ENCODE results near the gene DUSP22. TPM values are rescaled to one million over a fixed set of nuclear protein-coding genes. Genes with fewer than 3 reads are reported as not detected.

DUSP22 gene
- total RNA-seq, 1 experiment from 2014 or later: 18.6 TPM

DNA sequence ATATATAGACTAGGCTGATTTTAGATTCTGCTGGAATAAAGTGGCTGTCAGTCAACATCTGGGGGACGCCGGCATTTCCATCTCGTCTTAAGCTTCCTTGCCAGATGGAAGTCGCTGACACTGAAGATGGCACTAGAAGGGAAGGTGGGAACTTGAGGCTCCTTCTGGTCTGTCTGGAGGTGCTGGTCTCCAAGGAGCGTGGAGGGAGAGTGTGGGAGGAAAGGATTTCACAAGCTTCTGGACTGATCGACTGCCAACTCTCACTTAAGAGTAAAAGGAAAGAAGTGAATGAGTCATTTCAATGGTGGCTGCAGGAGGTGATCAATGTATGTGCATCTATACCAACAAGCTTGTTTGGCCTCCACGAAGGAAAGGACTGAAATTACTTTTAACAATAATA is 40.4 kb downstream of the DUSP22 start:
- DNase-seq: no peak
- Histone ChIP-seq H3K27me3 (replicated peaks; ENCODE audit: control insufficient read depth, insufficient read depth, low read length) (no peaks in the 10 kb centered on the region), H3K4me3 (ENCODE audit: low read depth, low read length) (no peak overlapping the region), H3K36me3 (ENCODE audit: control insufficient read depth, insufficient read depth, low read length) (no peaks in the 10 kb centered on the region), H3K9me3 (no peaks in the 10 kb centered on the region), H3K4me1 (no peaks in the 10 kb centered on the region)
- no peaks in the 10 kb centered on the region for H3K36me3 Mint-ChIP-seq (ENCODE audit: insufficient read depth, unreplicated experiment)
- no TSS peak for BruUV-seq (replicated peaks)
- no peaks in the 10 kb centered on the region for H3K27me3 Mint-ChIP-seq (ENCODE audit: insufficient read depth, unreplicated experiment)
- CTCF ChIA-PET: no interaction called here
- intact Hi-C loops (cut with micrococcal nuclease; ENCODE audit: unreplicated experiment): loop anchor here (5.0 kb wide), 1 partner anchor 40 kb away; the partner anchor contains the start of gene DUSP22
- POLR2A ChIA-PET: interaction anchor here (0.5 kb wide), 1 partner anchor 10 kb away, joined by 3 read pairs; no protein-coding TSS in a partner anchor
- no peak overlapping the region for H3K4me3 Mint-ChIP-seq (ENCODE audit: unreplicated experiment)
- no peaks in the 10 kb centered on the region for H3K9me3 Mint-ChIP-seq (ENCODE audit: unreplicated experiment)
- TF ChIP-seq, protein P1, sequence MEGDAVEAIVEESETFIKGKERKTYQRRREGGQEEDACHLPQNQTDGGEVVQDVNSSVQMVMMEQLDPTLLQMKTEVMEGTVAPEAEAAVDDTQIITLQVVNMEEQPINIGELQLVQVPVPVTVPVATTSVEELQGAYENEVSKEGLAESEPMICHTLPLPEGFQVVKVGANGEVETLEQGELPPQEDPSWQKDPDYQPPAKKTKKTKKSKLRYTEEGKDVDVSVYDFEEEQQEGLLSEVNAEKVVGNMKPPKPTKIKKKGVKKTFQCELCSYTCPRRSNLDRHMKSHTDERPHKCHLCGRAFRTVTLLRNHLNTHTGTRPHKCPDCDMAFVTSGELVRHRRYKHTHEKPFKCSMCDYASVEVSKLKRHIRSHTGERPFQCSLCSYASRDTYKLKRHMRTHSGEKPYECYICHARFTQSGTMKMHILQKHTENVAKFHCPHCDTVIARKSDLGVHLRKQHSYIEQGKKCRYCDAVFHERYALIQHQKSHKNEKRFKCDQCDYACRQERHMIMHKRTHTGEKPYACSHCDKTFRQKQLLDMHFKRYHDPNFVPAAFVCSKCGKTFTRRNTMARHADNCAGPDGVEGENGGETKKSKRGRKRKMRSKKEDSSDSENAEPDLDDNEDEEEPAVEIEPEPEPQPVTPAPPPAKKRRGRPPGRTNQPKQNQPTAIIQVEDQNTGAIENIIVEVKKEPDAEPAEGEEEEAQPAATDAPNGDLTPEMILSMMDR (IDR thresholded peaks at IDR 0.05; ENCODE audit: insufficient read depth in 1 of 2, low read depth in 1 of 2, low read length in 1 of 2, severe bottlenecking in 1 of 2, unreplicated experiment in 1 of 2): no peak
- no peaks in the 10 kb centered on the region for H3K4me1 Mint-ChIP-seq (ENCODE audit: low read depth, unreplicated experiment)
- no peak overlapping the region for H3K27ac Mint-ChIP-seq (ENCODE audit: unreplicated experiment)

DNA sequence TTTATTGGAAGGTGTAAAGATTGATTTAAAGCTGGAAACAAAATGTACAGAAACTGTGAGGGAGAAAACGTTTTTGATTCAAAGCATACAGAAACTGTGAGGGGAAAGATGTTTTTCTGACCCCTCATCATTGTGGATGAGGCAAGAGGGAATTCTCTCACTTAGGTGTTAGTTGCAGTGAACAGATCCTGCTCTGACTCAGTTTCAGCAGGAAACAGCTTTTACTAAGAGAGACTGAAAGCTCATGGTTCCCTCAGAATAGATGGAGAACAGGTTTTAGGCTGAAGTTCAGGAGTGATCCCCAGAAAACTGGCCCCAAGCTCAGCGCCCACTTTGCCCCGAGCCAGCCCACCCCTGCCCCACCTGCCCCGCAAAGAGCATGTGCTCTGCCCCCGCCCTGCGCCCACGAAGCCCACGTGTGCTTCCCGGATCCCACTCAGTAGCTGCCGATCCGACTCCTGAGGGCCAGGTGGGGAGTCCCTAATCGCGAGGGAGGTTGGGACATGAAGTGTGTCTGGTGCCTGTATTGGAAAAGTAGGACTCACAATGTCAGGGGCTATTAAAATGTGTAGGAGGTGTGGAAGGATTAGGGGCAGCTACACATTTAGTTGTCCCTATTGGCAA is 41.2 kb downstream of the DUSP22 start:
- ChIA-PET CTCF (no interaction called here), POLR2A (no interaction called here)

DNA sequence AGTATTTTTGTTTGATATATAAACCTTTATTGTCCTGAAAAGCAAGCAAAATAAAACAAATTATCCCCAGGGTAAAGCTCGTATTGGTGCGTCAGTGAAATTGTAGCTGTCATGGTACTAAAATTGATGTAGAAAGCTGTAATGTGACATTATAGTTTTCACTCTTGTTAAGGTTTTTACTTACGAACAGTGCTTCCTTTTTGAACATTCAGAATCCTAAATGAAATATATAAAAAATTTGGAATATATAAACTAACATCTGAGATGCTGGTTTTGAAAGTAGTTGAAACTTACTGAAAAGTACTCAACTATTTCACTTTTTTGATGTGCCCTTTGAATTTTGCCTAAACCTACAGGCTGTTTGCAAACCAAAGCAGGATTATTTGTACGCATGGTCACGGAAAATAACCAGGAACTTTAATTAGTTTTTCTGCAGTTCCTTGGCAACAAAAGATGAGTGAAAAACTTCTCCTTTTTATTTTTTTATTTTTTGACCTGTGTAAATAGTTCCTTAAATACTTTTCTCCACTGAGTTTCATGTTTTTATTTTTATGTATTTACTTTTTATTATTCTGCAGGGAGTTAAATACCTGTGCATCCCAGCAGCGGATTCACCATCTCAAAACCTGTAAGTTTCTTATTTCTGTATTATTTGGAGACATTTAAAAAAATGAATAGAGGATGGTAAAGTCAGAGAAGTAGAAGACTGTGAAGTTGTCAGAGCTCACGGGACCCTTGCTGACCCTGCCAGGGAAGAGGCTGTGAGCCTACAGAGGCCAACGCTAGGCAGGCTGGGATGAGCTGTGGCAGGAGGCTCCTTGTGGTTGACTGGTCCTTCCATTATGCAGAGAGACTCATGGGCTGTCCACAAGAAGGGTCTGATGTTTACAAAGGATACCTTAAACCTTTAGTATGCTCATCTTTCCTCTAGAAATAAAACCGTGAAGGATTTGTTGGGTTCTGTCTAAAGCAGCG is 42.5 kb downstream of the DUSP22 start:
- Mint-ChIP-seq H3K4me3 (ENCODE audit: unreplicated experiment) (no peak overlapping the region), H3K36me3 (ENCODE audit: insufficient read depth, unreplicated experiment) (no peaks in the 10 kb centered on the region), H3K27me3 (ENCODE audit: insufficient read depth, unreplicated experiment) (no peaks in the 10 kb centered on the region), H3K4me1 (ENCODE audit: low read depth, unreplicated experiment) (peaks cover 6% of the 10 kb centered on the region), H3K9me3 (ENCODE audit: unreplicated experiment) (no peaks in the 10 kb centered on the region), H3K27ac (ENCODE audit: unreplicated experiment) (no peak overlapping the region)
- CTCF ChIA-PET: no interaction called here
- Histone ChIP-seq H3K36me3 (ENCODE audit: control insufficient read depth, insufficient read depth, low read length) (no peaks in the 10 kb centered on the region), H3K4me3 (ENCODE audit: low read depth, low read length) (no peak overlapping the region), H3K4me1 (peaks cover 4% of the 10 kb centered on the region; the same call in 1 of the 2 replicates), H3K9me3 (no peaks in the 10 kb centered on the region), H3K27me3 (replicated peaks; ENCODE audit: control insufficient read depth, insufficient read depth, low read length) (no peaks in the 10 kb centered on the region)
- BruUV-seq (replicated peaks): no TSS peak
- TF ChIP-seq, protein P1 (IDR thresholded peaks at IDR 0.05; ENCODE audit: insufficient read depth in 1 of 2, low read depth in 1 of 2, low read length in 1 of 2, severe bottlenecking in 1 of 2, unreplicated experiment in 1 of 2): no peak
- POLR2A ChIA-PET: no interaction called here
- intact Hi-C loops (cut with micrococcal nuclease; ENCODE audit: unreplicated experiment): loop anchor here (5.0 kb wide), 1 partner anchor 43 kb away; the partner anchor contains the start of gene DUSP22
- DNase-seq: no peak

More for the DNA sequence above, 41.2 kb downstream of the DUSP22 start:
- Mint-ChIP-seq H3K27me3 (ENCODE audit: insufficient read depth, unreplicated experiment) (no peaks in the 10 kb centered on the region), H3K27ac (ENCODE audit: unreplicated experiment) (no peak overlapping the region), H3K9me3 (ENCODE audit: unreplicated experiment) (no peaks in the 10 kb centered on the region), H3K4me1 (ENCODE audit: low read depth, unreplicated experiment) (no peaks in the 10 kb centered on the region), H3K4me3 (ENCODE audit: unreplicated experiment) (no peak overlapping the region), H3K36me3 (ENCODE audit: insufficient read depth, unreplicated experiment) (no peaks in the 10 kb centered on the region)
- Histone ChIP-seq H3K9me3 (no peaks in the 10 kb centered on the region), H3K4me3 (ENCODE audit: low read depth, low read length) (no peak overlapping the region), H3K4me1 (no peaks in the 10 kb centered on the region), H3K36me3 (ENCODE audit: control insufficient read depth, insufficient read depth, low read length) (no peaks in the 10 kb centered on the region), H3K27me3 (replicated peaks; ENCODE audit: control insufficient read depth, insufficient read depth, low read length) (no peaks in the 10 kb centered on the region)
- intact Hi-C loops (cut with micrococcal nuclease; ENCODE audit: unreplicated experiment): loop anchor here (5.0 kb wide), 1 partner anchor 41 kb away; the partner anchor contains the start of gene DUSP22
- TF ChIP-seq, protein P1 (IDR thresholded peaks at IDR 0.05; ENCODE audit: insufficient read depth in 1 of 2, low read depth in 1 of 2, low read length in 1 of 2, severe bottlenecking in 1 of 2, unreplicated experiment in 1 of 2): no peak
- BruUV-seq (replicated peaks): no TSS peak
- DNase-seq: no peak
